Measurements from ENCODE around the gene B4GALNT1.

Gene B4GALNT1

DNA sequence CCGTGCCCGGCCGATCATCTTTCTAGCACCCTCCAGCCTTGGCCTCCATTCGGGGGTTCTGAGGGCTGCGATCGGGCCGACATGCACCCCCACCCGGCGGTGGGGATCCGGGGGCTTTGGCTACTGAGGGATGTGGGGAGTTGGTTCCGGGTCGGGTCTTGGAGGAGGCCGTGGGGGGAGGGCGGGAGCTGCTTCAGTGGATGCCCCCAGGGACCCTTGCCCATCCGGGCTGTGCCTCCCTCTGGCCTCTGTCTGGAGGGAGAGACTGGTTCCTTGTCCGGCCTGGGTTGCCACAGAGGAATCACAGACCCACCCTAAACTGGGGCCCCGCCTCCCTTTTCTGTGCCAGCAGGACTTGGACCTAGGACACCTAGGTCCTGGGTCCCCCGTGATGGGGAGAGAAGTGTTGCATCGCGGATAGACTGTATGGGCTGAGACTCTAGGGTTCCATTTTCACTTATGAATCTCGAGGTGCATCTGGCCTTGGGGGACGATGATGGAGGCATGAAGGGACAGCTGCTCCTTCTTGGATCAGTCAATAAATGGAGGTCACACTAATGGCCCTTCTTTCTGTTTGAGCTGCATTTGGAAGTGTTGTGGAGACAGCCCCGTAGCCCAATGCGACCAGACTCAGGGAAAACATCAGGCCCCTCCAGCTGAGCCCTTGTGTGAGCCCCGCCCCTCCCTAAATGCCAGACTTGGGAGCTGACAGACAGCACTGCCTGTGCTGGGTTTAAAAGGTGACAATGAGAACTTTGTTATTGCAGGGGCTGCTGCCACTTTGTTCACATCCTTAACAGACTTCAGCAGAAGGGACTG lies 27.8 kb downstream of the B4GALNT1 start:
- no peak for DNase-seq (ENCODE audit: extremely low read depth, low read depth)
- peak overlapping the region; percentile 59 for H3K4me3 ChIP-seq (replicated peaks; ENCODE audit: low read depth, low read length)
- TF ChIP-seq, protein P1, sequence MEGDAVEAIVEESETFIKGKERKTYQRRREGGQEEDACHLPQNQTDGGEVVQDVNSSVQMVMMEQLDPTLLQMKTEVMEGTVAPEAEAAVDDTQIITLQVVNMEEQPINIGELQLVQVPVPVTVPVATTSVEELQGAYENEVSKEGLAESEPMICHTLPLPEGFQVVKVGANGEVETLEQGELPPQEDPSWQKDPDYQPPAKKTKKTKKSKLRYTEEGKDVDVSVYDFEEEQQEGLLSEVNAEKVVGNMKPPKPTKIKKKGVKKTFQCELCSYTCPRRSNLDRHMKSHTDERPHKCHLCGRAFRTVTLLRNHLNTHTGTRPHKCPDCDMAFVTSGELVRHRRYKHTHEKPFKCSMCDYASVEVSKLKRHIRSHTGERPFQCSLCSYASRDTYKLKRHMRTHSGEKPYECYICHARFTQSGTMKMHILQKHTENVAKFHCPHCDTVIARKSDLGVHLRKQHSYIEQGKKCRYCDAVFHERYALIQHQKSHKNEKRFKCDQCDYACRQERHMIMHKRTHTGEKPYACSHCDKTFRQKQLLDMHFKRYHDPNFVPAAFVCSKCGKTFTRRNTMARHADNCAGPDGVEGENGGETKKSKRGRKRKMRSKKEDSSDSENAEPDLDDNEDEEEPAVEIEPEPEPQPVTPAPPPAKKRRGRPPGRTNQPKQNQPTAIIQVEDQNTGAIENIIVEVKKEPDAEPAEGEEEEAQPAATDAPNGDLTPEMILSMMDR (IDR thresholded peaks at IDR 0.05; ENCODE audit: low read depth, low read length, missing control alignments), result no peak

GRCh38 chr12:57604454-57604991 lies 28.5 kb downstream of the B4GALNT1 start, which contains the start of gene DTX3:
Gene DTX3 (plus strand): TSS chr12:57604824. CDS start chr12:57606518, 1,694 bp downstream.
- DNase-seq (ENCODE audit: extremely low read depth, low read depth), result no peak
- TF ChIP-seq, protein P1 (IDR thresholded peaks at IDR 0.05; ENCODE audit: low read depth, low read length, missing control alignments), result no peak
- peak within 1 kb of the TSS; percentile 59 for H3K4me3 ChIP-seq (replicated peaks; ENCODE audit: low read depth, low read length)

GRCh38 chr12:57603815-57604453 lies 29.1 kb downstream of the B4GALNT1 start:
- no peak for DNase-seq (ENCODE audit: extremely low read depth, low read depth)
- TF ChIP-seq, protein P1 (IDR thresholded peaks at IDR 0.05; ENCODE audit: low read depth, low read length, missing control alignments), result no peak

GRCh38 chr12:57603324-57603723 lies 29.7 kb downstream of the B4GALNT1 start:
- DNase-seq (ENCODE audit: extremely low read depth, low read depth), result no peak
- H3K4me3 ChIP-seq (replicated peaks; ENCODE audit: low read depth, low read length), result no peak overlapping the region
- TF ChIP-seq, protein P1 (IDR thresholded peaks at IDR 0.05; ENCODE audit: low read depth, low read length, missing control alignments), result no peak

More at GRCh38 chr12:57603815-57604453, 29.1 kb downstream of the B4GALNT1 start:
- H3K4me3 ChIP-seq (replicated peaks; ENCODE audit: low read depth, low read length), result peak overlapping the region; percentile 59

GRCh38 chr12:57602544-57602943 lies 30.5 kb downstream of the B4GALNT1 start:
- DNase-seq (ENCODE audit: extremely low read depth, low read depth), result no peak
- no peak overlapping the region for H3K4me3 ChIP-seq (replicated peaks; ENCODE audit: low read depth, low read length)

DNA sequence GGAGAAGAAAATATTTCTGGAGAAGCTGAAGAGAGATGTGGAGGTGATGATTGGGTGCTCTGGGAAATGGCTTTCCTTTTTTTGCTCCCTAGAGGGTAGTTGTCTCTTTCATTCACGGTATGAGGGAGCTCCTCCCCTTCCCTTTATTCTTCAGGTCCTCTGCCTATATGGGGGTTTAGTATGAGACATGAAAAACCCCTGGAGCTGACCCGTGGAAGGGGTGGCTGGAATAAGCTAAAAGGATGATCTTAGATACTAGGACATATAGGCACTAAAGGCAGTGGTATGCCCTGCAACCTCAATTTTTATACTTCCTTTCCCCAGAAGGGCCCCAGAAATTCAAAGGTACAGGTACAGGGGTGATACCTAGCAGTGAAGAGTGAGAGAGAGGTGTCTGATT lies 32.6 kb downstream of the B4GALNT1 start:
- H3K4me3 ChIP-seq (replicated peaks; ENCODE audit: low read depth, low read length), result no peak overlapping the region
- DNase-seq (ENCODE audit: extremely low read depth, low read depth), result no peak
- TF ChIP-seq, protein P1 (IDR thresholded peaks at IDR 0.05; ENCODE audit: low read depth, low read length, missing control alignments), result no peak

More at GRCh38 chr12:57602544-57602943, 30.5 kb downstream of the B4GALNT1 start:
- TF ChIP-seq, protein P1 (IDR thresholded peaks at IDR 0.05; ENCODE audit: low read depth, low read length, missing control alignments), result no peak
